Gastroesophageal sphincter (tissue), 4 donors: ENCODE measurements around the gene DUSP14. TPM values are rescaled to one million over a fixed set of nuclear protein-coding genes. Genes with fewer than 3 reads are reported as not detected.
A peak's percentile ranks its signal among the peaks of the same experiment; 100 is the strongest.

Experiments used
- ATAC-seq: fragments of 150-250 bp; one replicate; pipeline ENCODE4 v1.9.1; 2016; ENCODE audit warnings: mild to moderate bottlenecking, moderate library complexity
- H3K27ac ChIP-seq, 4 donors: fragments of 200-600 bp; sonication (generic) in 3 of 4; 1 replicate in 3 of 4; 2 replicates in 1 of 4; pipeline ENCODE4 v1.5.1; 2016 to 2019
- H3K27me3 ChIP-seq: fragments of 200-600 bp; sonication (generic); one replicate; pipeline ENCODE4 v1.5.1; 2019
- H3K36me3 ChIP-seq, 2 donors: fragments of 200-600 bp; sonication (generic); one replicate each; pipeline ENCODE4 v1.5.1; 2019; ENCODE audit warnings: control low read depth in 1 of 2
- H3K4me1 ChIP-seq, 3 donors: fragments of 200-600 bp; sonication (generic); 1 replicate in 2 of 3; 2 replicates in 1 of 3; pipeline ENCODE4 v1.5.1; 2016 to 2019; ENCODE audit warnings: control low read depth in 2 of 3
- H3K4me3 ChIP-seq, 2 donors: fragments of 200-600 bp; sonication (generic); one replicate each; pipeline ENCODE4 v1.5.1; 2019; ENCODE audit warnings: mild to moderate bottlenecking in 1 of 2, moderate library complexity in 1 of 2
- H3K9me3 ChIP-seq, 3 donors: fragments of 200-600 bp; sonication (generic); one replicate each; pipeline ENCODE4 v1.5.1; 2017 to 2019; ENCODE audit warnings: control low read depth in 2 of 3
- EP300 ChIP-seq: sonication (generic); formaldehyde crosslinking; IDR thresholded peaks from one replicate; pipeline ENCODE4 v1.6.1; 2017; ENCODE audit warnings: antibody characterized with exemption, mild to moderate bottlenecking
- POLR2A ChIP-seq, 2 donors: fragments of 450-650 bp; IDR thresholded peaks; one replicate each; pipeline ENCODE4 v1.6.1; 2017; ENCODE audit warnings: antibody characterized with exemption in 2 of 2, mild to moderate bottlenecking in 2 of 2, moderate library complexity in 1 of 2
- POLR2AphosphoS5 ChIP-seq: sonication (generic); formaldehyde crosslinking; IDR thresholded peaks from one replicate; pipeline ENCODE4 v1.6.1; 2017; ENCODE audit warnings: antibody characterized with exemption
- WGBS, 2 donors: methylation state at CpG; one replicate each; pipeline ENCODE4 v1.1.5; 2018; ENCODE audit warnings: low coverage in 1 of 2; 5-methylcytosine and 5-hydroxymethylcytosine counted together
- total RNA-seq, 4 donors: library from RNA; depleted of rRNA; stranded (reverse); fragments of >200 nt; gene quantifications; one replicate each; pipeline ENCODE4 v1.1.0, GENCODE V29; 2016
- TF ChIP-seq, protein P1 (sequence below), 4 experiments: fragments of 200-600 bp in 2 of 4; fragments of 450-650 bp in 2 of 4; sonication (generic) in 1 of 4; IDR thresholded peaks; one replicate each; pipeline ENCODE4 v1.5.1; 2017 to 2019; ENCODE audit warnings: antibody characterized with exemption in 4 of 4, mild to moderate bottlenecking in 2 of 4, moderate library complexity in 2 of 4

Gene DUSP14
- total RNA-seq, 4 donors from 2014 or later = 11.8 to 46.0 (median 28.2) TPM

DNA sequence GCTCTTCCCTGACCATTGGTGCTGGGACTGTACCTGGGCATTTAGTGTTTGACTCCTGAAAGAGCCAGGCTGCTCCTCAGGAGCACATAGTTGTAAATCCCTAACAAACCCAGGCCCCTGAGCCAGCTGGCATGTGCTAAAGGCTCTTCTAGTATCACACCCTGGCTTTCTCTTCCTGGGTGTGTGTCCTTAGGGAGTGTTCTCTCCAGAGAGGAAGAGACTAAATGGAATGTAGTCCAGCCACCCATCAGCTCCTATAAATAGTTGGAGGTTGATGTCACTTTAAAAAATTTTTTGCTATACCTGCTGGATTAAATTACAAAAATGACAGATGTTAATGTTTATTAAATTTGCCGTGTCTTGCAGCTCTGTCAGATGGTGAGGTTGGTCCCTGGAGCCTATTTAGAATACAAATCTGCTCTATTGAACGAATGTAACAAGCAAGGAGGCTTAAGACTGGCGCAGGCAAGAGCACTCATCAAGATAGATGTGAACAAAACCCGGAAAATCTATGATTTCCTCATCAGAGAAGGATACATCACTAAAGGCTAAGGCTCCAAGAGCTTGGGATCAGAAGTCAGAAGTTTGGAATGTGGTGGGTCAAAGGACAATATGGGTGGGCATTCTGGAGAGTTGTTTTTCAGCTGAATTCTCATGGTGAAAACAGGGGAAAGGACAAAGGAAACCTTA lies 13.1 kb upstream of the DUSP14 start:
- H3K27ac ChIP-seq = peak overlapping the region in 2 of 4 donors; percentile 17 to 37
- no peaks in the 10 kb centered on the region for H3K9me3 ChIP-seq

DNA sequence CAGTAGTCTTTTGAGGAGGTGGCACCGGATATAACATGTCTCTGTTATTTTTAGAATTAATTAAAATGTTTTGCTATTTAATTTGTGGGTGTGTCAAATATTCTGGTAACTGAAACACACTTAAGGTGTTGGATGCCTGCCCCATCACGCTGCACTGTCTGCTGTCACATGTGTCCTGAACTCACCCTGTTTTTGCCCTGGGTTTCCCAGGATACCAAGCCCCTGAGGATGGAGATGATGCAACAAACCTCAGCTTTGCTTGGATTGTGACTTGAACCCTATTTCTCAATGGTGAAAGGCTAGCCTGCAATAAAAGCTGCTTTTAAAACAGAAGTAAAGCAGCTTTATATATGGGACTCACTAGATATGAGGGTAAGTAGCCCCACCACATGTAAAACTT lies 11.5 kb upstream of the DUSP14 start:
- H3K4me3 ChIP-seq = no peak overlapping the region
- ATAC-seq = peak; percentile 80
- peaks cover 0 to 9% (median 3%) of the 10 kb centered on the region in 3 donors for H3K4me1 ChIP-seq
- 56 to 60% methylated on average over 2 of the region's 2 CpGs for WGBS, 2 donors
- TF ChIP-seq, protein P1, sequence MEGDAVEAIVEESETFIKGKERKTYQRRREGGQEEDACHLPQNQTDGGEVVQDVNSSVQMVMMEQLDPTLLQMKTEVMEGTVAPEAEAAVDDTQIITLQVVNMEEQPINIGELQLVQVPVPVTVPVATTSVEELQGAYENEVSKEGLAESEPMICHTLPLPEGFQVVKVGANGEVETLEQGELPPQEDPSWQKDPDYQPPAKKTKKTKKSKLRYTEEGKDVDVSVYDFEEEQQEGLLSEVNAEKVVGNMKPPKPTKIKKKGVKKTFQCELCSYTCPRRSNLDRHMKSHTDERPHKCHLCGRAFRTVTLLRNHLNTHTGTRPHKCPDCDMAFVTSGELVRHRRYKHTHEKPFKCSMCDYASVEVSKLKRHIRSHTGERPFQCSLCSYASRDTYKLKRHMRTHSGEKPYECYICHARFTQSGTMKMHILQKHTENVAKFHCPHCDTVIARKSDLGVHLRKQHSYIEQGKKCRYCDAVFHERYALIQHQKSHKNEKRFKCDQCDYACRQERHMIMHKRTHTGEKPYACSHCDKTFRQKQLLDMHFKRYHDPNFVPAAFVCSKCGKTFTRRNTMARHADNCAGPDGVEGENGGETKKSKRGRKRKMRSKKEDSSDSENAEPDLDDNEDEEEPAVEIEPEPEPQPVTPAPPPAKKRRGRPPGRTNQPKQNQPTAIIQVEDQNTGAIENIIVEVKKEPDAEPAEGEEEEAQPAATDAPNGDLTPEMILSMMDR (IDR thresholded peaks at IDR 0.05) = no peak
- TF ChIP-seq POLR2A (IDR thresholded peaks at IDR 0.05) = no peak
- no peak for TF ChIP-seq EP300
- TF ChIP-seq POLR2AphosphoS5 = no peak
- H3K36me3 ChIP-seq = peaks cover 0 to 67% of the 10 kb centered on the region in 2 donors
- no peaks in the 10 kb centered on the region for H3K27me3 ChIP-seq
- H3K9me3 ChIP-seq = no peaks in the 10 kb centered on the region
- H3K27ac ChIP-seq = no peak overlapping the region

More for the DNA sequence above, 13.1 kb upstream of the DUSP14 start:
- Histone ChIP-seq H3K4me3 (no peak overlapping the region), H3K36me3 (peaks cover 0 to 83% of the 10 kb centered on the region in 2 donors), H3K27me3 (no peaks in the 10 kb centered on the region), H3K4me1 (peaks cover 0 to 3% (median 0%) of the 10 kb centered on the region in 3 donors)
- peak; percentile 29 for ATAC-seq
- TF ChIP-seq POLR2A (IDR thresholded peaks at IDR 0.05) (no peak), POLR2AphosphoS5 (no peak)
- WGBS, 2 donors = 67 to 83% methylated on average over 3 to 4 of the region's 4 CpGs

DNA sequence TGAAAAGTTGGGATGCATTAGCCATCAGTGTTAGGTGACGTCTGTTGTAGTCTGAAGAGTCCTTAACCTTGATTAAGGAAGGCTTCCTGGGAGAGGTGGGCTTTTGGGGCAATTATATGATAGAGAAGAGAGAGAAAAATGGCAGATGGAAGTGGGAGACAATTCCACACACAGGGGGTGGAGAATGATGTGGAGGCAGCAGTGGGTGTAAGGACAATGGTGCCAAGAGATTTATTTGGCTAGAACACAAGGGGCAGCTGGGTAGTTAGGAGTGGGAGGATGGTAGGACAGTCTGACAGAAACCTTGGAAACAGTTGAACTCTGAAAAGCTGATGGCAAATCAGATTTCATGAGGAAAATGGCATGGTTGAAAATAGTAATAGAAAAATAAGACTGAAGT lies 10.7 kb upstream of the DUSP14 start:
- ATAC-seq = no peak
- no peak overlapping the region for H3K27ac ChIP-seq
- no peaks in the 10 kb centered on the region for H3K9me3 ChIP-seq
- WGBS, 2 donors = 100% methylated on average over 1 of the region's 1 CpG; no CpG with 5 or more reads in 1 of the 2 donors
- H3K36me3 ChIP-seq = peaks cover 0 to 58% of the 10 kb centered on the region in 2 donors
- no peak for TF ChIP-seq POLR2A (IDR thresholded peaks at IDR 0.05)
- no peak for TF ChIP-seq POLR2AphosphoS5
- TF ChIP-seq, protein P1 (IDR thresholded peaks at IDR 0.05) = no peak
- no peak for TF ChIP-seq EP300
- peaks cover 0 to 16% (median 3%) of the 10 kb centered on the region in 3 donors for H3K4me1 ChIP-seq
- no peak overlapping the region for H3K4me3 ChIP-seq
- no peaks in the 10 kb centered on the region for H3K27me3 ChIP-seq

DNA sequence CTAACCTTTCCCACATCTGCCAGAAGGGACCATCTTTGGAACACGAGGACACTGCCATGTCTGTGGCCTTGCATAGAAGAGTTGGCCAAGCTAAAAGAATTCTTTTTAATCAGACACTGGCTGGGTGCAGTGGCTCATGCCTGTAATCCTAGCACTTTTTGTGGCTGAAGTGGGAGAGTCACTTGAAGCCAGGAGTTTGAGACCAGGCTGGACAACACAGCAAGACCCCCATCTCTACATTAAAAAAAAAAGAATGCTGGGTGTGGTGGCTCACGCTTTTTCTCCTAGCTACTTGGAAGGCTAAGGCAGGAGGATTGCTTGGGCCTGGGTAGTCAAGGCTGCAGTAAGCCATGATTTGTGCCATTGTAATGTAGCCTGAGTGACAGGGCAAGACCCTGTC lies 9.3 kb upstream of the DUSP14 start:
- no peak for TF ChIP-seq POLR2A (IDR thresholded peaks at IDR 0.05)
- TF ChIP-seq POLR2AphosphoS5 = no peak
- no peak for TF ChIP-seq EP300
- TF ChIP-seq, protein P1 (IDR thresholded peaks at IDR 0.05) = no peak
- Histone ChIP-seq H3K4me1 (peaks cover 0 to 16% (median 3%) of the 10 kb centered on the region in 3 donors), H3K9me3 (no peaks in the 10 kb centered on the region), H3K4me3 (no peak overlapping the region), H3K27ac (no peak overlapping the region), H3K36me3 (peaks cover 0 to 44% of the 10 kb centered on the region in 2 donors), H3K27me3 (no peaks in the 10 kb centered on the region)
- 88 to 89% methylated on average over 1 to 2 of the region's 2 CpGs for WGBS, 2 donors
- ATAC-seq = no peak

DNA sequence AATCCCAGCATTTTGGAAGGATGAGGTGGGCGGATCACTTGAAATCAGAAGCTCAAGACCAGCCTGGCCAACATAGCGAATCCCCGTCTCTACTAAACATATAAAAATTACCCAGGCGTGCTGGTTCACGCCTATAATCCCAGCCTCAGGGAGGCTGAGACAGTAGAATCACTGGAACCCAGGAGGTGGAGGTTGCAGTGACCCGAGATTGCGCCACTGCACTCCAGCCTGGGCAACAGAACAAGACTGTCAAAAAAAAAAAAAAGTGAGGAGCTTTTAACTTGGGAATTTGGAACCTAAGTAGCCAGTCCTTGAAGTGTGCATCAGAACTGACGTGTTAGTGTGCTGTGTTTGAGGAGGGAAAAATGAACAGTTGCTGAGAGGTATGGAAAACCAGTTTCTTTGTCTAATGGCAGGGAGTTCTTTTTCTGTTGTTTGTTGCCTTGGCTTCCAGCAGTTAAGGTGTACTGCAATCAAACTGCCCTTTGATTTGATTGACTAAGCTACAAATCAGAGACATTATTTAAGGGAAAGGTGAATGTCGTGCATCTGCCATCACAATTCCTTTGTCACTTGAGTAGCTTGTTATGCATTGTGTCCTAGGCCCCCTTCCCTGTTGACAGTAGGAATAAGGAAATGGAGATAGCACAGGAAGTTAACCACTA lies 8.6 kb upstream of the DUSP14 start:
- TF ChIP-seq POLR2AphosphoS5 (no peak), POLR2A (IDR thresholded peaks at IDR 0.05) (no peak), EP300 (no peak)
- TF ChIP-seq, protein P1 (IDR thresholded peaks at IDR 0.05) = no peak
- peaks cover 0 to 37% of the 10 kb centered on the region in 2 donors for H3K36me3 ChIP-seq
- peaks cover 0 to 16% (median 3%) of the 10 kb centered on the region in 3 donors for H3K4me1 ChIP-seq
- no peaks in the 10 kb centered on the region for H3K27me3 ChIP-seq
- no peak overlapping the region for H3K27ac ChIP-seq
- H3K9me3 ChIP-seq = no peaks in the 10 kb centered on the region
- peak; percentile 42 for ATAC-seq
- no peak overlapping the region for H3K4me3 ChIP-seq
- 86% methylated on average over 7 of the region's 9 CpGs; no CpG with 5 or more reads in 1 of the 2 donors for WGBS, 2 donors
